OCI-LY1 (cell line): ENCODE data around the gene PRDM1.

Experiments
- H2AFZ ChIP-seq: fragments of 200-600 bp; sonication (generic), shearing (Covaris generic); 2 replicates; pipeline ENCODE4 v1.6.0; 2014; ENCODE audit warnings: antibody characterized with exemption, mild to moderate bottlenecking, low read length
- H3F3A ChIP-seq: fragments of 200-600 bp; sonication (generic), shearing (Covaris generic); 2 replicates; pipeline ENCODE4 v1.6.0; 2014; ENCODE audit warnings: mild to moderate bottlenecking, antibody characterized with exemption, low read length, moderate library complexity; ENCODE audit not compliant: insufficient read depth
- H3K27ac ChIP-seq: fragments of 200-600 bp; sonication (generic); 2 replicates; pipeline ENCODE4 v1.5.1; 2014; ENCODE audit warnings: low read length, mixed run types, mild to moderate bottlenecking, low read depth; ENCODE audit not compliant: poor library complexity, severe bottlenecking
- H3K27me3 ChIP-seq: fragments of 200-600 bp; sonication (generic); 2 replicates; pipeline ENCODE4 v1.6.0; 2014; ENCODE audit warnings: antibody characterized with exemption, mild to moderate bottlenecking, low read length, moderate library complexity; ENCODE audit not compliant: insufficient read depth
- H3K36me3 ChIP-seq: fragments of 200-600 bp; sonication (generic); 2 replicates; pipeline ENCODE4 v1.6.1; 2014; ENCODE audit warnings: mild to moderate bottlenecking, antibody characterized with exemption, low read length, moderate library complexity, mixed read lengths; ENCODE audit not compliant: insufficient read depth
- H3K4me1 ChIP-seq: fragments of 200-600 bp; sonication (generic); 2 replicates; pipeline ENCODE4 v1.5.1; 2014; ENCODE audit warnings: mild to moderate bottlenecking, low read length, moderate library complexity; ENCODE audit not compliant: insufficient read depth, severe bottlenecking
- H3K4me2 ChIP-seq: fragments of 200-600 bp; sonication (generic), shearing (Covaris generic); 2 replicates; pipeline ENCODE4 v1.6.1; 2014; ENCODE audit warnings: low read length
- H3K4me3 ChIP-seq: fragments of 200-600 bp; sonication (generic); 2 replicates; pipeline ENCODE4 v1.5.1; 2014; ENCODE audit warnings: low read length, low read depth, mild to moderate bottlenecking, mixed read lengths; ENCODE audit not compliant: poor library complexity, severe bottlenecking
- H3K79me2 ChIP-seq: fragments of 200-600 bp; shearing (Covaris generic); 2 replicates; pipeline ENCODE4 v1.6.1; 2016; ENCODE audit warnings: mixed run types, low read length, mixed read lengths; ENCODE audit not compliant: insufficient read depth
- H3K9ac ChIP-seq: fragments of 200-600 bp; sonication (generic), shearing (Covaris generic); 2 replicates; pipeline ENCODE4 v1.6.1; 2014; ENCODE audit warnings: mild to moderate bottlenecking, low read length, mixed read lengths
- H3K9me2 ChIP-seq: fragments of 200-600 bp; sonication (generic), shearing (Covaris generic); 2 replicates; pipeline ENCODE4 v1.6.1; 2014; ENCODE audit warnings: low read depth, mild to moderate bottlenecking, low read length, mixed read lengths
- H3K9me3 ChIP-seq: fragments of 200-600 bp; shearing (Covaris generic); 2 replicates; pipeline ENCODE4 v1.6.1; 2014; ENCODE audit warnings: low read length, mixed read lengths
- H4K20me1 ChIP-seq: fragments of 200-600 bp; sonication (generic), shearing (Covaris generic); 2 replicates; pipeline ENCODE4 v1.6.0; 2016; ENCODE audit warnings: mild to moderate bottlenecking, low read length; ENCODE audit not compliant: insufficient read depth
- CTCF ChIP-seq: fragments of 200-600 bp; sonication (generic), shearing (Covaris generic); IDR thresholded peaks from 2 replicates; pipeline ENCODE4 v1.5.1; 2017; ENCODE audit warnings: mild to moderate bottlenecking, antibody characterized with exemption, low read length, moderate library complexity, mixed read lengths
- EZH2 ChIP-seq: fragments of 200-600 bp; sonication (generic), shearing (Covaris generic); IDR thresholded peaks from 2 replicates; pipeline ENCODE4 v1.8.0; 2017; ENCODE audit warnings: borderline replicate concordance, mixed run types, mild to moderate bottlenecking, antibody characterized with exemption, low read length, moderate library complexity, mixed read lengths

PRDM1 gene

GRCh38 chr6:106066989-106067388 lies 19.1 kb upstream of the PRDM1 start:
- no peaks in the 10 kb centered on the region for H3K79me2 ChIP-seq
- no peak overlapping the region for H3K4me2 ChIP-seq

GRCh38 chr6:106069478-106069877 lies 16.7 kb upstream of the PRDM1 start:
- H3F3A ChIP-seq, result no peaks in the 10 kb centered on the region
- no peaks in the 10 kb centered on the region for H3K36me3 ChIP-seq
- no peaks in the 10 kb centered on the region for H3K9me2 ChIP-seq
- no peaks in the 10 kb centered on the region for H3K27me3 ChIP-seq
- H3K27ac ChIP-seq, result no peak overlapping the region
- H4K20me1 ChIP-seq, result no peaks in the 10 kb centered on the region
- H3K4me1 ChIP-seq, result no peaks in the 10 kb centered on the region
- no peak overlapping the region for H3K4me2 ChIP-seq
- TF ChIP-seq EZH2 (no peak), CTCF (no peak)
- H2AFZ ChIP-seq, result no peak overlapping the region
- H3K79me2 ChIP-seq, result no peaks in the 10 kb centered on the region
- no peak overlapping the region for H3K9ac ChIP-seq
- H3K9me3 ChIP-seq, result no peaks in the 10 kb centered on the region
- H3K4me3 ChIP-seq, result no peak overlapping the region

More at GRCh38 chr6:106066989-106067388, 19.1 kb upstream of the PRDM1 start:
- no peaks in the 10 kb centered on the region for H3K9me3 ChIP-seq
- H3F3A ChIP-seq, result no peaks in the 10 kb centered on the region
- no peaks in the 10 kb centered on the region for H4K20me1 ChIP-seq
- H3K27ac ChIP-seq, result no peak overlapping the region
- H2AFZ ChIP-seq, result no peak overlapping the region
- no peak overlapping the region for H3K9ac ChIP-seq
- no peaks in the 10 kb centered on the region for H3K36me3 ChIP-seq
- no peak overlapping the region for H3K4me3 ChIP-seq
- no peaks in the 10 kb centered on the region for H3K4me1 ChIP-seq
- no peaks in the 10 kb centered on the region for H3K27me3 ChIP-seq
- TF ChIP-seq CTCF (no peak), EZH2 (no peak)
- no peaks in the 10 kb centered on the region for H3K9me2 ChIP-seq

- H3K36me3 ChIP-seq, result no peaks in the 10 kb centered on the region
- no peaks in the 10 kb centered on the region for H3K9me3 ChIP-seq
- H3K4me2 ChIP-seq, result no peak overlapping the region
- H3K4me1 ChIP-seq, result no peaks in the 10 kb centered on the region
- H4K20me1 ChIP-seq, result no peaks in the 10 kb centered on the region
- no peak overlapping the region for H3K4me3 ChIP-seq
- no peaks in the 10 kb centered on the region for H3K79me2 ChIP-seq
- no peak overlapping the region for H2AFZ ChIP-seq
- no peaks in the 10 kb centered on the region for H3F3A ChIP-seq
- no peaks in the 10 kb centered on the region for H3K27me3 ChIP-seq
- TF ChIP-seq EZH2 (no peak), CTCF (no peak)
- H3K9ac ChIP-seq, result no peak overlapping the region
- no peak overlapping the region for H3K27ac ChIP-seq
- H3K9me2 ChIP-seq, result no peaks in the 10 kb centered on the region
Measured at GRCh38 chr6:106070636-106071035, 15.5 kb upstream of the PRDM1 start.
